ENCODE data around the gene DNAH1. TPM values are rescaled to one million over a fixed set of nuclear protein-coding genes. Genes with fewer than 3 reads are reported as not detected.
A peak's percentile ranks its signal among the peaks of the same experiment; 100 is the strongest.

The DNAH1 gene
- total RNA-seq, 1 donor from 2014 or later, result 7.3 TPM

GRCh38 chr3:52433328-52433995 lies 117.3 kb downstream of the DNAH1 start:
- peaks cover 27% of the 10 kb centered on the region for H3K4me1 Mint-ChIP-seq (ENCODE audit: unreplicated experiment)
- H3K27me3 Mint-ChIP-seq, result peaks cover 1% of the 10 kb centered on the region
- no peaks in the 10 kb centered on the region for H3K9me3 Mint-ChIP-seq

GRCh38 chr3:52433996-52434479 lies 117.9 kb downstream of the DNAH1 start:
- no peak for TF ChIP-seq CTCF (conservative IDR thresholded peaks at IDR 0.05)
- no peaks in the 10 kb centered on the region for H3K27me3 Mint-ChIP-seq
- no peaks in the 10 kb centered on the region for H3K36me3 Mint-ChIP-seq
- DNase-seq (ENCODE audit: extremely low spot score, unreplicated experiment), result no peak
- no peaks in the 10 kb centered on the region for H3K9me3 Mint-ChIP-seq
- peak overlapping the region; percentile 33 for H3K27ac Mint-ChIP-seq
- H3K4me1 Mint-ChIP-seq (ENCODE audit: unreplicated experiment), result peaks cover 23% of the 10 kb centered on the region
- no peak overlapping the region for H3K4me3 Mint-ChIP-seq

More at GRCh38 chr3:52433328-52433995, 117.3 kb downstream of the DNAH1 start:
- DNase-seq (ENCODE audit: extremely low spot score, unreplicated experiment), result no peak
- no peak overlapping the region for H3K4me3 Mint-ChIP-seq
- TF ChIP-seq CTCF (conservative IDR thresholded peaks at IDR 0.05), result no peak
- no peaks in the 10 kb centered on the region for H3K36me3 Mint-ChIP-seq
- H3K27ac Mint-ChIP-seq, result peak overlapping the region; percentile 33

GRCh38 chr3:52434491-52435115 lies 118.5 kb downstream of the DNAH1 start:
- DNase-seq (ENCODE audit: extremely low spot score, unreplicated experiment), result no peak
- H3K27ac Mint-ChIP-seq, result no peak overlapping the region
- no peaks in the 10 kb centered on the region for H3K9me3 Mint-ChIP-seq

GRCh38 chr3:52435246-52436101 lies 119.4 kb downstream of the DNAH1 start:
- DNase-seq (ENCODE audit: extremely low spot score, unreplicated experiment), result no peak
- no peak for TF ChIP-seq CTCF (conservative IDR thresholded peaks at IDR 0.05)
- H3K9me3 Mint-ChIP-seq, result no peaks in the 10 kb centered on the region
- no peak overlapping the region for H3K27ac Mint-ChIP-seq
- H3K36me3 Mint-ChIP-seq, result no peaks in the 10 kb centered on the region
- no peak overlapping the region for H3K4me3 Mint-ChIP-seq
- H3K27me3 Mint-ChIP-seq, result no peaks in the 10 kb centered on the region
- H3K4me1 Mint-ChIP-seq (ENCODE audit: unreplicated experiment), result peaks cover 23% of the 10 kb centered on the region

More at GRCh38 chr3:52434491-52435115, 118.5 kb downstream of the DNAH1 start:
- Mint-ChIP-seq H3K27me3 (no peaks in the 10 kb centered on the region), H3K36me3 (no peaks in the 10 kb centered on the region), H3K4me3 (no peak overlapping the region), H3K4me1 (ENCODE audit: unreplicated experiment) (peaks cover 23% of the 10 kb centered on the region)
- no peak for TF ChIP-seq CTCF (conservative IDR thresholded peaks at IDR 0.05)

GRCh38 chr3:52436500-52437149 lies 120.5 kb downstream of the DNAH1 start:
- Mint-ChIP-seq H3K27me3 (no peaks in the 10 kb centered on the region), H3K4me1 (ENCODE audit: unreplicated experiment) (peaks cover 22% of the 10 kb centered on the region), H3K36me3 (no peaks in the 10 kb centered on the region), H3K4me3 (no peak overlapping the region), H3K27ac (no peak overlapping the region), H3K9me3 (no peaks in the 10 kb centered on the region)
- no peak for DNase-seq (ENCODE audit: extremely low spot score, unreplicated experiment)
- no peak for TF ChIP-seq CTCF (conservative IDR thresholded peaks at IDR 0.05)

Data from type B pancreatic cell (in vitro differentiated cells).